Body of pancreas (tissue), 4 donors: Measurements from ENCODE around the gene TANC1.

Source experiments
- POLR2A ChIP-seq, 3 donors: fragments of 450-650 bp; IDR thresholded peaks; one replicate each; pipeline ENCODE4 v1.6.1; 2016; ENCODE audit warnings: antibody characterized with exemption in 3 of 3, mild to moderate bottlenecking in 2 of 3
- TF ChIP-seq, protein P1 (sequence below), 7 experiments: fragments of 450-650 bp in 4 of 7; fragments of 200-600 bp in 3 of 7; sonication (generic) in 3 of 7; IDR thresholded peaks; one replicate each; pipeline ENCODE4 v1.5.1; 2016 to 2019; ENCODE audit warnings: antibody characterized with exemption in 7 of 7

DNA sequence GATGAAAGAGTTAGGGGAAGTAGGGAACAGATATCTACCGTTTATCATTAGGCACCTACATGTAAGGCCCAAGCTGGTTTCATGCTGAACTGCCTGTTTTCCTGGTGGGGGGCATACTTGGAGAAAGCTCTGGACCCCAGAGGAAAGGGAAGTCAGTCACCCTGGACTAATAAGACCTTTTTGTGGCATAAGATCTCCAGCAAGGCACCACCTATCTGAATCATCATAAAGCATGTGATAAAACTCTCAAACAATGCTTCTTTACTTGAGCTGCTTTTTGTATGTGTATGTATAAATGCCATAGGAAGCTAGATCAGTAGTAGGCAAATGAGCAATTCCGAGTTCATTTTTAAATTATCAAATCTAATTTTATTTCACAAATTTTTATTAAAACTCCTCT is 104.8 kb downstream of the TANC1 start:
- no peak for TF ChIP-seq POLR2A (IDR thresholded peaks at IDR 0.05)
- TF ChIP-seq, protein P1, sequence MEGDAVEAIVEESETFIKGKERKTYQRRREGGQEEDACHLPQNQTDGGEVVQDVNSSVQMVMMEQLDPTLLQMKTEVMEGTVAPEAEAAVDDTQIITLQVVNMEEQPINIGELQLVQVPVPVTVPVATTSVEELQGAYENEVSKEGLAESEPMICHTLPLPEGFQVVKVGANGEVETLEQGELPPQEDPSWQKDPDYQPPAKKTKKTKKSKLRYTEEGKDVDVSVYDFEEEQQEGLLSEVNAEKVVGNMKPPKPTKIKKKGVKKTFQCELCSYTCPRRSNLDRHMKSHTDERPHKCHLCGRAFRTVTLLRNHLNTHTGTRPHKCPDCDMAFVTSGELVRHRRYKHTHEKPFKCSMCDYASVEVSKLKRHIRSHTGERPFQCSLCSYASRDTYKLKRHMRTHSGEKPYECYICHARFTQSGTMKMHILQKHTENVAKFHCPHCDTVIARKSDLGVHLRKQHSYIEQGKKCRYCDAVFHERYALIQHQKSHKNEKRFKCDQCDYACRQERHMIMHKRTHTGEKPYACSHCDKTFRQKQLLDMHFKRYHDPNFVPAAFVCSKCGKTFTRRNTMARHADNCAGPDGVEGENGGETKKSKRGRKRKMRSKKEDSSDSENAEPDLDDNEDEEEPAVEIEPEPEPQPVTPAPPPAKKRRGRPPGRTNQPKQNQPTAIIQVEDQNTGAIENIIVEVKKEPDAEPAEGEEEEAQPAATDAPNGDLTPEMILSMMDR (IDR thresholded peaks at IDR 0.05) = no peak
